Progenitor cell of endocrine pancreas (in vitro differentiated cells): ENCODE measurements around the gene NES. TPM values are rescaled to one million over a fixed set of nuclear protein-coding genes. Genes with fewer than 3 reads are reported as not detected.

Experiments used
- DNase-seq: peaks from one replicate; pipeline ENCODE4 v3.0.0; 2021; ENCODE audit warnings: low spot score; ENCODE audit not compliant: unreplicated experiment
- H3K27ac Mint-ChIP-seq: 2 replicates; pipeline ENCODE4 v1.8.0; 2021; ENCODE audit warnings: mild to moderate bottlenecking, moderate library complexity, mixed read lengths
- H3K27me3 Mint-ChIP-seq: 2 replicates; pipeline ENCODE4 v1.8.0; 2021; ENCODE audit warnings: mixed read lengths
- H3K36me3 Mint-ChIP-seq: 2 replicates; pipeline ENCODE4 v1.8.0; 2022; ENCODE audit warnings: mixed read lengths; ENCODE audit not compliant: insufficient read depth
- H3K4me1 Mint-ChIP-seq: 2 replicates; pipeline ENCODE4 v1.8.0; 2021; ENCODE audit warnings: low read depth, mixed read lengths
- H3K4me3 Mint-ChIP-seq: 2 replicates; pipeline ENCODE4 v1.8.0; 2021; ENCODE audit warnings: low read depth, mild to moderate bottlenecking, moderate library complexity, mixed read lengths
- H3K9me3 Mint-ChIP-seq: 2 replicates; pipeline ENCODE4 v1.8.0; 2021; ENCODE audit warnings: low read depth, mixed read lengths
- CTCF ChIP-seq: fragments of 200-600 bp; sonication (generic); IDR thresholded peaks from one replicate; pipeline ENCODE4 v1.5.0; 2021; ENCODE audit warnings: antibody characterized with exemption, mild to moderate bottlenecking; ENCODE audit not compliant: unreplicated experiment
- total RNA-seq: library from RNA; stranded (reverse); gene quantifications from 2 replicates; pipeline ENCODE4 v1.2.1, GENCODE V29; 2021

NES gene
- total RNA-seq, 1 donor from 2014 or later = 33.9 TPM

DNA sequence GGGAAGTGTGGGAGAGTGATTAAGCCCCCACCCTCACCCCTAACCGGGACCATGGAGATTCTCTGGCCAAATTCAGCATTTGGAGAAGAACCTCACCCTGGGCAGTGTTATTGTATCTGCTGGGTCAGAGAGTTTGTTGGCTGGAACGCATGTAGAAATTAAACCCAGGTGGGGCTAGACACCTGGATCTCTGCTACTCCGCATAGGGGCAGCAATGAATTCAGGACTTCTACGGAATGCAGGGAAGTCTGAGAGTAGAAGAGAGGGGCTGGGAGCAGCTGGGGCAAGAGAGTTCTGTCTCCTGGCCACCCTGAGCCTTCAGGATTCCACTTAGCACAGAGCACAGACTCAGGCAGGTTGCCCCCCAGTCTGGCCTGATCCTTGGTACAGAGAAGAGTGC lies 31.8 kb upstream of the NES start:
- peak overlapping the region; percentile 11 for H3K27ac Mint-ChIP-seq
- H3K9me3 Mint-ChIP-seq = no peaks in the 10 kb centered on the region
- no peak for TF ChIP-seq CTCF
- H3K36me3 Mint-ChIP-seq = no peaks in the 10 kb centered on the region
- DNase-seq = no peak
- H3K27me3 Mint-ChIP-seq = peaks cover 6% of the 10 kb centered on the region
- H3K4me1 Mint-ChIP-seq = peaks cover 25% of the 10 kb centered on the region
- H3K4me3 Mint-ChIP-seq = no peak overlapping the region

GRCh38 chr1:156708218-156708661 lies 31.0 kb upstream of the NES start:
- Mint-ChIP-seq H3K27ac (peak overlapping the region; percentile 85), H3K27me3 (peaks cover 10% of the 10 kb centered on the region), H3K4me1 (peaks cover 30% of the 10 kb centered on the region), H3K36me3 (no peaks in the 10 kb centered on the region), H3K4me3 (no peak overlapping the region), H3K9me3 (no peaks in the 10 kb centered on the region)
- no peak for DNase-seq
- no peak for TF ChIP-seq CTCF

GRCh38 chr1:156707417-156708217 lies 30.4 kb upstream of the NES start:
- peak overlapping the region; percentile 85 for H3K27ac Mint-ChIP-seq
- peak overlapping the region; percentile 79 for H3K4me3 Mint-ChIP-seq
- H3K36me3 Mint-ChIP-seq = no peaks in the 10 kb centered on the region

DNA sequence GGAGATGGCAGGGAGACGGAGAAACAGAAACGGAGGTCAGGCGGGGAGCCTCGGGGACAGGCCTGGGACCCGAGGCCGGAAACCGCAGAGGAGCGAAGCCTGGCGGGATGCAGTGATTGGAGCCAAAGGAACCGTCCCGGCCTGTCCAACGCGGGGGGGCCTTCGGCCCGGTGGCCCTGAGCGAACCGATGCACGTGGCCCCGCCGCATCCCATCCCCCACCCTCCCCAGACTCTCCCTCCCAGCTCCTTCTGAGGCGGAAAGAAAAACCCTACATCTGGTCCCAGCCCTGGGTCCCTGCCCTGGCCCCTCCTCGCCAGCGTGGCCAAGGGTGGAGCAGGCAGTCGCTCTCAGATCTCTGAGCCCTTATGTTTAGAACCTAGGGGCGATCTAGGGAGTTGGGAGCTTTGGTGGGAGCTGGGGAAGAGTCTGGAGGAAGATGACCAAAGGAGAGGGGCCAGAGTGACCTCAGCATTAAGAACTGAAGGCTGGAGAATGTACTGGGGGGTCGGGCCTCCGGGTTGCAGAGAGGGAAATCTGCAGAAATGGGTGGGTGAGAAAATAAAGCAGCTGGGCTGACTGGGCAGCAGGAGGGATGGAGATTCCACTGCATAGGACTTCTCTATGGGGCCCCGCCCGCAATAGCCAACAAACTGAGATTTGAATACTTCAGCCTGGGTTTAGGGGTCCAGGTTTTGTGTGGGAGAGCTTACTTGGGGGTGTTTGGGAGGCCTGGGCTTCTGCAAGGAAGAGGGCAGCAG lies 29.6 kb upstream of the NES start:
- H3K4me3 Mint-ChIP-seq = peak overlapping the region; percentile 79
- no peak for TF ChIP-seq CTCF
- no peaks in the 10 kb centered on the region for H3K9me3 Mint-ChIP-seq
- peaks cover 10% of the 10 kb centered on the region for H3K27me3 Mint-ChIP-seq
- no peaks in the 10 kb centered on the region for H3K36me3 Mint-ChIP-seq
- DNase-seq = no peak
- H3K27ac Mint-ChIP-seq = peak overlapping the region; percentile 90
- H3K4me1 Mint-ChIP-seq = peaks cover 33% of the 10 kb centered on the region

More at GRCh38 chr1:156707417-156708217, 30.4 kb upstream of the NES start:
- Mint-ChIP-seq H3K9me3 (no peaks in the 10 kb centered on the region), H3K4me1 (peaks cover 33% of the 10 kb centered on the region), H3K27me3 (peaks cover 10% of the 10 kb centered on the region)
- TF ChIP-seq CTCF = no peak
- DNase-seq = no peak

DNA sequence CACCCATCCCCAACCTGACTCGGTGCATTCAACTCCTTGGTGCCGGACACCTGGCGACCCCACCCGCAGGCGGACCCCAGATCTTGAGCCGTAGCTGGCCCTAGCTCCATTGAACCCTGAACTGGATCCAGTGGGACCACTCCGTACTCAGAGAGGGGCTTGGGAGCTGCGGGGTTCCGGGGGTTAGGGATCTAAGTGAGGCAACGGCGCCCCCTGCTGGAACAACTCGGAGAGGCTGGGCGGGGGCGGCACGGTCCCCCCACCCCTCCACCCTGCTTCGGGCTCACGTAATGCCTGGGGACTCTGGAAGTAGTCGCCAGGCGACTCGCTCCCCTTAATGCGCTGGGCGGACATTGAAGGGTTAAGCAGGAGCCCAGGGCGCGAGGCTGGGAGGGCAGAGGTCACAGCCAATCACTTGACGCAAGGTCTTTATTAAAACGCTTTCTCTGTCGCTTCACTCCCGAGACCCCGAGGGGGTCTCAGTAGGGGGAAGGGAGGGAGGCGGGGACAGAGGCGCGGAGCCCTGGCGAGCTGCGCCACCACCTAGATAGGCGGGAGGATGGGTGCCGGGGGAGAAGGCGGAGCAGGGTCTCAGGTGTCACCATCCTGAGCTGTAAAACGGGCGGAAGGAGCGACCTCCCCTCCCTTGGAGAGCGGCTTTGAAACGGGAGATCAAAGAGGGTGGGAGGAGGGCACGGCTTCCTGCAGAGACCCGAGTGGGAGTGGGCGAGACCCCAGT lies 28.9 kb upstream of the NES start:
- TF ChIP-seq CTCF = peak; percentile 91
- Mint-ChIP-seq H3K27ac (peak overlapping the region; percentile 90), H3K9me3 (no peaks in the 10 kb centered on the region), H3K4me3 (peak overlapping the region; percentile 79), H3K27me3 (peaks cover 10% of the 10 kb centered on the region), H3K4me1 (peaks cover 35% of the 10 kb centered on the region), H3K36me3 (no peaks in the 10 kb centered on the region)
- peak; percentile 77 for DNase-seq
